Dendritic cell treated with granulocyte-macrophage colony-stimulating factor and Interleukin-4, amounts not matched to agents 40 ng/mL and 50 ng/mL, for 4 days (primary cell): ENCODE measurements around the gene KRTAP10-2.

Experiments used
- H3K27ac Mint-ChIP-seq: one replicate; pipeline ENCODE4 v1.8.0; 2022; ENCODE audit warnings: mild to moderate bottlenecking, mixed read lengths
- H3K27me3 Mint-ChIP-seq: one replicate; pipeline ENCODE4 v1.8.0; 2022; ENCODE audit warnings: mild to moderate bottlenecking, mixed read lengths
- H3K36me3 Mint-ChIP-seq: one replicate; pipeline ENCODE4 v1.8.0; 2022; ENCODE audit warnings: low read depth, mixed read lengths
- H3K4me1 Mint-ChIP-seq: one replicate; pipeline ENCODE4 v1.8.0; 2022; ENCODE audit warnings: low read depth, mixed read lengths
- H3K4me3 Mint-ChIP-seq: one replicate; pipeline ENCODE4 v1.8.0; 2022; ENCODE audit warnings: mild to moderate bottlenecking, moderate library complexity, mixed read lengths
- H3K9me3 Mint-ChIP-seq: one replicate; pipeline ENCODE4 v1.8.0; 2022; ENCODE audit warnings: mixed read lengths
- intact Hi-C: fragments of 100-400 bp; cut with micrococcal nuclease; formaldehyde crosslinking; loops from one replicate; pipeline ENCODE4 v1.15.0; 2022

KRTAP10-2 gene

GRCh38 chr21:44531606-44532564 is 19.4 kb downstream of the KRTAP10-2 start:
- no peaks in the 10 kb centered on the region for H3K27me3 Mint-ChIP-seq
- H3K9me3 Mint-ChIP-seq: no peaks in the 10 kb centered on the region
- no peak overlapping the region for H3K4me3 Mint-ChIP-seq
- no peaks in the 10 kb centered on the region for H3K4me1 Mint-ChIP-seq
- intact Hi-C loops: no loop called here
- H3K27ac Mint-ChIP-seq: no peak overlapping the region
- no peaks in the 10 kb centered on the region for H3K36me3 Mint-ChIP-seq

- Mint-ChIP-seq H3K36me3 (no peaks in the 10 kb centered on the region), H3K27me3 (no peaks in the 10 kb centered on the region), H3K4me3 (no peak overlapping the region), H3K9me3 (no peaks in the 10 kb centered on the region), H3K27ac (no peak overlapping the region), H3K4me1 (no peaks in the 10 kb centered on the region)
- intact Hi-C loops: no loop called here
Measured at GRCh38 chr21:44530903-44531605, 20.3 kb downstream of the KRTAP10-2 start.

GRCh38 chr21:44530221-44530902 is 20.9 kb downstream of the KRTAP10-2 start:
- no peaks in the 10 kb centered on the region for H3K27me3 Mint-ChIP-seq
- H3K9me3 Mint-ChIP-seq: no peaks in the 10 kb centered on the region
- H3K36me3 Mint-ChIP-seq: no peaks in the 10 kb centered on the region
- H3K27ac Mint-ChIP-seq: no peak overlapping the region
- H3K4me1 Mint-ChIP-seq: no peaks in the 10 kb centered on the region
- no peak overlapping the region for H3K4me3 Mint-ChIP-seq
- intact Hi-C loops: no loop called here

DNA sequence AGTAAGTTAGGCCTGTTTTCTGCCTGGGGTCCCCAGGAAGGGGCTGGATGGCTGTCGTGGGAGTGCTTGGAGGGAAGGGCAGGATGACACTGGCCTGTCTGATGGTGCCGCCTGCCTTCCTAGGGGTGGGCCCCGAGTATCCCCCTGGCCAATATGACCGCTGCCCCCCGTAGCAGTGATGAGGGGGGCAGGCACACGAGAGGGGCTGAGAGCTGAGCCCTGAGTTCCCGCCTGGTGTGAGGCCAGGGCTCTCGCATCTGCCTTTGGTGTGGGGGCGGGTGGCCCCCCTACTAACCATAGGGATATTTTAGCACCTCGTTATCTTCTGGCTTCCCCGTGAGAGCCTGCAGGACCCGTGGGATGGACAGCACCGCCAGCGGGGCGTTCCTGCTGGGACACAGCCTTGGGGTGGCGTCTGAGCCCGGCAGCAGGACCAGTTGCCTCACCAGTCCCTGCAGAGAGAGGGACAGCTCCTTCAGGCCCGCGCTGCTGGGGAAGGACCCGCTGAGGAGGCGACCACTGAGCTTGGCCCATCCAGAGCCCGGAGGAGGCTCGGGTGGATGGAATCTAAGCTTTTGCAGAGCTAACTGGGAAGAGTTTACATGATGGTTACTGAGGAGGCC is 21.7 kb downstream of the KRTAP10-2 start:
- no peaks in the 10 kb centered on the region for H3K36me3 Mint-ChIP-seq
- no peaks in the 10 kb centered on the region for H3K4me1 Mint-ChIP-seq
- H3K9me3 Mint-ChIP-seq: no peaks in the 10 kb centered on the region
- intact Hi-C loops: no loop called here
- H3K27me3 Mint-ChIP-seq: no peaks in the 10 kb centered on the region
- H3K4me3 Mint-ChIP-seq: no peak overlapping the region
- H3K27ac Mint-ChIP-seq: no peak overlapping the region

DNA sequence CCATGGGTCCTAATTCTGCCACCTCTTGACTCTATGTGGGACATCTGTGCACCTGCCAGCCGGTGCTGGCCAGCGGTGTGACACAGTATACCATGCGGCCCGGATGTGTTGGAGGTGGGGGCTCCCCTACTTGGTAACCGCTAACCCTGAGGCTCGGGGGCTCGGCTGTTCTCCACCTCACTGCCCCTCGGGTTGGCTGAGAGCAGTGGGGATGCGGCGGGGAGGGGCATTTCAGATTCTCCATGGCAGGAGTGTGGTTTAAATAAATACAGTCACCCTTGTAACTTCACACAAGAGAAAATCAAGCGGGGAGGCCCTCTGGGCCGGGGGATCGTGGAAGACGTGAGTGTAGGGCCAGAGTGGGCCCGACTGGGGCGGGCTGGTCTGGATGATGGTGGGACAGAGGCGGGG is 22.3 kb downstream of the KRTAP10-2 start:
- no peak overlapping the region for H3K4me3 Mint-ChIP-seq
- H3K27ac Mint-ChIP-seq: no peak overlapping the region
- no peaks in the 10 kb centered on the region for H3K9me3 Mint-ChIP-seq
- H3K36me3 Mint-ChIP-seq: no peaks in the 10 kb centered on the region
- no peaks in the 10 kb centered on the region for H3K27me3 Mint-ChIP-seq
- intact Hi-C loops: no loop called here
- no peaks in the 10 kb centered on the region for H3K4me1 Mint-ChIP-seq

GRCh38 chr21:44528634-44528995 is 22.7 kb downstream of the KRTAP10-2 start:
- intact Hi-C loops: no loop called here
- Mint-ChIP-seq H3K4me3 (no peak overlapping the region), H3K9me3 (no peaks in the 10 kb centered on the region), H3K4me1 (no peaks in the 10 kb centered on the region), H3K27me3 (no peaks in the 10 kb centered on the region), H3K27ac (no peak overlapping the region), H3K36me3 (no peaks in the 10 kb centered on the region)

DNA sequence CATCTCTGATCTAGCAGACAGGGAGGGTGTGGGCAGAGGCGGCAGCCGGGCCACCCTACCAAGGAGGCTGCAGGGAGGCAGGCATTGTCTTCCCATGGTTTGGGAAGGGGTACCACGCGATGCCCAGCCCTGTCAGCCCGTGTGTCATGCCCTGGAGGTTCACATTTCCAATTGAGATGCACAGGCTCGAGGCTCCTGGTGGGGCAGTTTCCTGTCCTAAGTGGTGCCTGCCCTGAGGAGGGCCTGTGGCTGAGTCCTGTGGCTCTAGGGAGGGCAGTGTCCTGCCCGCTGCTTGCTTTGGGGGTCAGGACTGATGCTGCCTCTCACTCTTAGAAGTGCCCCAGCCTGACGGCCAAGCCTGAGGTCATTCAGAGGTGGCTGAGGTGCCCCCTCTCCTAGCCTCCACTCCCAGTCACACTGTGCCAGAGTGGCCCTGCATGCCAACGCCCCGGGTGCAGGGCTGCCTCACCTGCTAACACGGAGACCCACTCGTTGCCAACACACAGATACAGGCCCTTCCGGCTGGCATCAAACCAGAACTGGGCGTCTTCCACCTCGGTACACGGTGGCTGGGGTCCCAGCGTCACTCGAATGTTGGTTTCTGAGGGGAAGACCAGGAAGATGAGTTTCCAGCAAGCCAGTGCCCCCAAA is 23.2 kb downstream of the KRTAP10-2 start:
- intact Hi-C loops: no loop called here

GRCh38 chr21:44527156-44527982 is 23.9 kb downstream of the KRTAP10-2 start:
- Mint-ChIP-seq H3K4me3 (no peak overlapping the region), H3K27ac (no peak overlapping the region), H3K36me3 (no peaks in the 10 kb centered on the region), H3K27me3 (no peaks in the 10 kb centered on the region), H3K4me1 (no peaks in the 10 kb centered on the region), H3K9me3 (no peaks in the 10 kb centered on the region)
- intact Hi-C loops: no loop called here

More for the DNA sequence above, 23.2 kb downstream of the KRTAP10-2 start:
- no peaks in the 10 kb centered on the region for H3K27me3 Mint-ChIP-seq
- no peak overlapping the region for H3K4me3 Mint-ChIP-seq
- H3K9me3 Mint-ChIP-seq: no peaks in the 10 kb centered on the region
- H3K27ac Mint-ChIP-seq: no peak overlapping the region
- H3K4me1 Mint-ChIP-seq: no peaks in the 10 kb centered on the region
- no peaks in the 10 kb centered on the region for H3K36me3 Mint-ChIP-seq

GRCh38 chr21:44526096-44526997 is 25.0 kb downstream of the KRTAP10-2 start:
- intact Hi-C loops: no loop called here
- Mint-ChIP-seq H3K36me3 (no peaks in the 10 kb centered on the region), H3K4me3 (no peak overlapping the region), H3K4me1 (no peaks in the 10 kb centered on the region), H3K27ac (no peak overlapping the region), H3K27me3 (no peaks in the 10 kb centered on the region), H3K9me3 (no peaks in the 10 kb centered on the region)

GRCh38 chr21:44525391-44526095 is 25.8 kb downstream of the KRTAP10-2 start:
- H3K27me3 Mint-ChIP-seq: no peaks in the 10 kb centered on the region
- intact Hi-C loops: no loop called here
- no peaks in the 10 kb centered on the region for H3K4me1 Mint-ChIP-seq
- H3K9me3 Mint-ChIP-seq: no peaks in the 10 kb centered on the region
- H3K4me3 Mint-ChIP-seq: no peak overlapping the region
- H3K36me3 Mint-ChIP-seq: no peaks in the 10 kb centered on the region
- H3K27ac Mint-ChIP-seq: no peak overlapping the region

DNA sequence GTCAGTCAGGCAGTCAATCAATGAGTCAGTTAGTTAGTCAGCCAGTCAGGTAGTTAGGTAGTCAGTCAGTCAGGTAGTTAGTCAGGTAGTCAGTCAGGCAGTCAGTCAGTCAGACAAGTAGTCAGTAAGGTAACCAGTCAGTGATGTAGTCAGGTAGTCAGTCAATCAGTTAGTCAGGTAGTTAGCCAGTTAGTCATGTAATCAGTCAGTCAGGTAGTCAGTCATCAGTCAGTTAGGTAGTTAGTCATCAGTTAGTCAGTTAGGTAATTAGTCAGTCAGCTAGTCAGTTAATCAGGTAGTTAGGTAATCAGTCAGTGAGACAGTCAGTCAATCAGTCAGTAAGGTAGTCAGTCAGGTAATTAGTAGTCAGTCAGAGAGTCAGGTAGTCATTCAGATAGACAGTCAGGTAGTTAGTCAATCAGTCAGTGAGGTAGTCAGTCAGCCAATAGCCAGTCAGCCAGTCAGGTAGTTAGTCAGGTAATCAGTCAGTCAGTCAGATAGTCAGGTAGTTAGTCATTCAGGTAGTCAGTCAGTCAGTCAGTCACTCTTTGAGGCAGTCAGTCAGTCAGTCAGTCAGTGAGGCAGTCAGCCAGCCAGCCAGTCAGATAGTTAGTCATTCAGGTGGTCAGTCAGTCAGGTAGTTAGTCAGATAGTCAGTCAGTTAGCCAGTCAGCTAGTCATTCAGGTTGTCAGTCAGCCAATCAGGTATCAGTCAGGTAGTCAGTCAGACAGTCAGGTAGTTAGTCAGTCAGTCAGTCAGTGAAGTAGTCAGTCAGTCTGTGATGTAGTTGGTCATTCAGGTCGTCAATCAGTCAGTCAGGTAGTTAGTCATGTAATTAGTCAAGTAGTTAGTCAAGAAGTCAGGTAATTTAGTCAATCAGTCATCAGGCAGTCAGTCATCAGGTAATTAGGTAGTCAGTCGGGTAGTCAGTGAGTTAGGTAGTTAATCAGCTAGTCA is 26.6 kb downstream of the KRTAP10-2 start:
- H3K4me3 Mint-ChIP-seq: no peak overlapping the region
- intact Hi-C loops: no loop called here
- H3K27me3 Mint-ChIP-seq: no peaks in the 10 kb centered on the region
- no peaks in the 10 kb centered on the region for H3K36me3 Mint-ChIP-seq
- H3K27ac Mint-ChIP-seq: no peak overlapping the region
- H3K4me1 Mint-ChIP-seq: no peaks in the 10 kb centered on the region
- no peaks in the 10 kb centered on the region for H3K9me3 Mint-ChIP-seq
